GM20431 (cell line): Measurements from ENCODE around the gene HEPHL1.

ENCODE experiments used
- in situ Hi-C: fragments of 300-500 bp; cut with MseI, MboI; formaldehyde crosslinking; loops from one replicate; pipeline ENCODE4 v1.15.0; 2020; ENCODE audit warnings: low sequenced_read_pairs; ENCODE audit not compliant: unreplicated experiment

The HEPHL1 gene

GRCh38 chr11:94127638-94128037, 106.5 kb downstream of the HEPHL1 start:
- in situ Hi-C loops: no loop called here

- in situ Hi-C loops: no loop called here
These were observed 107.2 kb downstream of the HEPHL1 start for GRCh38 chr11:94128291-94128745.

DNA sequence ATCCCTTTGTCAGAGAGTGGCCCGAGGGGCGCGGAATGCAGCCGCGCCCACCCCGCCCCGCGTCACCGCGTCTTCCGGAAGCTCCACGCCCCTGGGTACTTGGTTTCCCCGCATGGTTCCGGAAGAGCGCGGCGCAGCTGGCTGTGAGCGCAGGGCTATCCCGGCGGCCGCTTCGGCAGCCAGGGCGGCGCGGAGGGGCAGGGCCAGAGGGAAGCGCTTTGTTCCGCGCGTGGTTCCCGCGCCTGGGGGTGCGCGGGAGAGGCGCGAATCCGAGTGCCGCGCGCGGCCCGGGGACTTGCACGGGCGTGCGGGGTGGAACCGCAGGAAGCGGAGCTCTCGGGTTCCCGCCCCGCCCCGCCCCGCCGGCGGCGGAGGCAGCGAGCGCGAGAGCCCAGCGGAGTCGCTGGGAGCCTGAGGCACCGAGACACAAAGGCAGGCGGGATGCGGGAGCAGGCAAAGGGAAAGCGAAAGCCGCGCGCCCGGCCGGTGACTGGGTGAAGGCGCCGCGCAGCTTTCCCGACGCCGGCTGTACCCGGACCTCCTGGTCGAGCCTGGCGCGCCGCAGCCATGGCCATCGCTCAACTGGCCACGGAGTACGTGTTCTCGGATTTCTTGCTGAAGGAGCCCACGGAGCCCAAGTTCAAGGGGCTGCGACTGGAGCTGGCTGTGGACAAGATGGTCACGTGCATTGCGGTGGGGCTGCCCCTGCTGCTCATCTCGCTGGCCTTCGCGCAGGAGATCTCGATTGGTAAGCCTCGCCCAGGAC, 107.8 kb downstream of the HEPHL1 start, which contains the start of gene PANX1:
Gene PANX1, plus strand, starts transcription at position 96 of the 766 bp plus-strand sequence. Its CDS starts 472 bp downstream, at position 568.
- in situ Hi-C loops: no loop called here

DNA sequence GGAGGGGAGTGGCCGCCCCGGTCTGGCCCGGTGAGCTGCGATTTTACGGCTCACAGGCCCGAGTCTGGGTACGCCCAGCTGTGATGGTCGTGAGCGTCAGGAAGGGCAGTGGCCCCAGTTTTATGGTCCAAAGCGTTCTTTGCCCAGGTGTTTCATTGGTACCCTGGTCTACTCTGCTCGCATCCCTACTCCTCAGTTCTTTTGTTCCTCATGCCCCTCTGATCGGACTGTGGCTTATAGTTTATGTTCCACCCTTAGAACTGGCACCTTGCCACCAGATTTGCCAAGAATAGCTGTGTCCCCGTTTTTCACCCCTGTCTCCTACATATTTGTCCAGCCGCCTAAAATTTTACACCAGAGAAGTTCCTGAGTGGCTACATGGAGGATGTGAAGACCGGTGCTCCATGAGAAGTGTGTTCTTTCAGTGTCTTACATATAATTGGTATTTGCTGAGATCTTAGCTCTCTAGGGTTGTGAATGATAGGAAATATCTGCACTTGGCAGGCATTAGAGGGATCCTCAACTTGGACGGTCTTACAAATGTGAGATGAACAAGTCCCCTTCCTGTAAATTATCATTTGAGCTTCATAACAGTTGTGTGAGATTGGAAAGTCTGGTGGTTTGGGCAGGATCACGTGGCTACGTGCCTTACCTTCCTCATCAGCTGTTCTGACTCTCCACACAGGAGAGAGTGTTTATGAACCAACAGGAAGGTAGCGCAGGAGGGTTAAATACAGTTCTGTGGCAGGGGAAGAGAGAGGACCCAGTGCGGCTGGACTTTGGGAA, 108.6 kb downstream of the HEPHL1 start:
- in situ Hi-C loops: no loop called here

GRCh38 chr11:94130298-94131046, 109.3 kb downstream of the HEPHL1 start:
- in situ Hi-C loops: no loop called here

DNA sequence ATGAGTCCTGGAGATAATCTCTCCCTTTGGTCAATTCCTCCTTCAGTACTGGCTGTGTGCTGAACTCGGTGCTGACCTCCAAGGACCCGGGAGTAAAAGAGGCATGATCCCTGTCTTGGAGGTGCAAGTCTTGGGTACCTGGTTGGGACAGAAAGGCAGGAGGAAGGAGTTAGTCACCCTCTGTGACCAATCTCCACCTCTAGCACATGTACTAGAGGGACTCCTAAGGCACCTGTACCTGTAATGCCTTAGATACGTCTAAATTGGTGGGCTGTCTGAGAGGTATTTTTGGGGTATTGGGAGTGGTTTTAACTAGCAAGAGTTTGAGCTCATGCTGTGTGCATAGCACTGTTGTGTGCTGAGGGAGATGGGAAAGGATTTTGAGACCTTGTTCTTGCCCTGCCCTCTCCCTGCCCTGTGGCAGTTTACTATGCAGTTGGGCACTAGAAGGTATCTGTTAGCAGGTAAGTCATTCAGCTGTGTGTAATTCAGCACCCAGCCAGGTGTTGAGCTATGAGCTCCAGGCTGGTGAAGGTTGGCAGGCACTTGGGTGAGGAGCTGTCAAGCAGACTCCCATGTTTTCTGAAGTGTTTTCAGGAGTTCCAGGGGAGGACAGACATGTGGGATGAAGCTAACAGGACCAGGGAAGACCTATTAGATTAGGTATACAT, 110.0 kb downstream of the HEPHL1 start:
- in situ Hi-C loops: no loop called here

DNA sequence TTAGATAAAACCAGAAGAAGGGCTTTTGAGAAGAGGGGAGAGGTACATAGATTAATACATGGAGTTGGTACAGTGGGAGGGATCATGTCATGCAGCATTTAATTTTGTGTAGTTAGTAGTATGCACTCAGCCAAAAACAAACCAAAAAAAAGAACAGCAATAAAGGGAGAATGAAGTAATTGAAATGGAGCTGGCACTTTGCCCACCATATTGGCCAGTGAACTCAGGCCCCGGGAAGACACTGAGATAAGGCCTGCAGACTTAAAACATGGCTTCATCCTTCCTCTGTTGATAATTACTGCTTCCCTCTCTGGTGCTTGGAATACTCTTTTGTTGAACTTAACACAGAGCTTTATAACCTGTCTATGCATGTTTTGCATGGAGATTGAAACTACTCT, 110.6 kb downstream of the HEPHL1 start:
- in situ Hi-C loops: no loop called here

DNA sequence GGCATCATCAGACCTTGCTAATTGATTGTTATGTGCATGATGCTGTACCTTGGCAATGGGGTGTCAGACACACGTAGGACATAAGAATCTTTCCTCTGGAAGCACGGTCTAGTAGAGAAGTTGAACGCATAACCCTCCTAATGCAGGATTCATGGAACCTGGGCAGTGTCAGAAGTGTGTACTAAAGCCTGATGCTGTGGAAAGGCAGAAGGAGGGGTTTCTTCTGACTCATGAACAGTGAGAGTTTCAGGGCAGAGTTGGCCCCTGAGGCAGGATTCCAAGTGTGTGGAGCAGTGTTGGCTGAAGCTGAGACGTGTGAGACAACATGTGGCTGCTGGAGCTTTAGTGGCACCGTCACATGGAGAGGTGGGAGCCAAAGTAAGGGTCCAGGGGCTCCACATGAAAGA, 111.0 kb downstream of the HEPHL1 start:
- in situ Hi-C loops: no loop called here

GRCh38 chr11:94132823-94133408, 111.8 kb downstream of the HEPHL1 start:
- in situ Hi-C loops: no loop called here

DNA sequence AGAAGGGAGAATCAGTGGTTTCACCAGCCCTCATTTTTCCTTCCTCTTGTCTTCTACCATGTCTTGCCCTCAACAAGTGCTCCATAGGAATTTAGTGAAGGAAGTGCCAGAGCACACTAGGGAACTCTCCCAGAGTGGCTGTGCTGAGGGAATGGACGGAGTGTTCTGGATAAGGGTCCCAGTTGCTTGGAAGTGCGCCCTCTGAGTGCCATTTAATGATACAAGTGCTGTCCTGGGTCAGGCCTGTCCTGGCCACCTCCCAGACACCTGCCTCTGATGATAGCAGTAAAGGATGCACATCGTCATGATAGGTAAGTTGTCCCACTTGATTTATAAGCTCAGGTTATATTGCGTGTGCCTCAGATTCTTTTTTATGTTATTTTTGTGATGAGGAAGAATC, 112.6 kb downstream of the HEPHL1 start:
- in situ Hi-C loops: no loop called here

DNA sequence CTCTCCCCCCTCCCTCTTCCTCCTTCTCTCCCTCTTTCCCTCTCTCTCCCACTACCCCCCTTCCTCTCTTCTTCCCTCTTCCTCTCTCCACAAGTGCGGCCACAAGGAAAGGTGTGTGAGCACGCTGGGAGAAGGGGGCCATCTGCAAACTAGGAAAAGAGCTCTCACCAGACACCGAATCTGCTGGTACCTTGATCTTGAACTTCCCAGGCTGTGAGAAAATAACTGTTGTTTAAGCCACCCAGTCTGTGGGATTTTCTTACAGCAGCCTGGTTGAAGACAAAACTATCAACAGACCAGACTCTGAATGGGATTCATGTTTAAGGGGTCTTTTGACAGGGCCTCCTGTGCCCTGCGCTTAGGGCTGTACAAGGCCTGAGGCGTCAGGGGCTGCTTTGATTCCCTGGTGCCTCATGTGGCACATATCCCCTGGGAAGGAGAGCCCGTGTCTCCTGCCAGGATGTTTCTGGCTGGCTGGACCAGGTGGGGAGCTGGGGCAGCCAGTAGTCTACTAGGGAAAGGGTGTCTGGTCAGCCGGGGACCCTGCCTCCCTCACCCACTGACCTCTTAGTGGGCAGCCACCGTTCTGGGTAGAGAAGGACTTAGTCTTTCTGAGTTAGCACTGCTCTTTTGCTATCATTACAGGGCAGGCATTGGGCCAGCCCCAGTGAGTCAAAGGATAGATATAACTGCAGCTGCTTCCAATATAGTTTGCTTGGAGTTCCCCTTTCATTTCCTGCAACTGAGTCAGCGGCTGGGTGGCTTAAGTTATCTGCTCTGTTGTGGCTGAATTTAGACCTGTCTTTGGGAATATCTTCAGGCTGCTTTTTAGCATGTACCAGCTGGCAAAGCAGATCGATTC, 113.7 kb downstream of the HEPHL1 start:
- in situ Hi-C loops: no loop called here

GRCh38 chr11:94139416-94139815, 118.3 kb downstream of the HEPHL1 start:
- in situ Hi-C loops: no loop called here

DNA sequence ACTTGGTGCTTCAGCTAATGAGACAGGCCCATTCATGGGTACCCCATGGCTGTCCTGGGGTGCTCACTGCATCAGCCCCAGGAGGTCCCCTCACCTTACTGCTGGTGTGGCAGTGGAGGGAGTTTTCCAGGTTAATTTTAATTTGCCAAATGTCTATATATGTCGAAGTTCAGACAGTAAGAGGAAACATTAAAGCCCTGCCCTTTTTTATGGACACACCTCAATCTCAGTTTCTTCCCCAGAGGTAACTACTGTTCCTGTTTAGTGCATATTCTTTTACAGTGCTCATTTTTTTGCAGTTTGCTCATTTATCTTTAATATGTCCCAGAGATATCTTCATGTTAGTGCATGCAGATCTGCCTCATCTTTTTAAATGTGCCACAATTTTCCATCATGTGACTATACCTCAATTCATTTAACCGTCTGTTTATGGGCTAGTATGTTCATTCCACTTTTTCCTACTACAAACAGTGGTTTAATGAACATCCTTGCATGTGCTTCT, 119.1 kb downstream of the HEPHL1 start:
- in situ Hi-C loops: no loop called here

DNA sequence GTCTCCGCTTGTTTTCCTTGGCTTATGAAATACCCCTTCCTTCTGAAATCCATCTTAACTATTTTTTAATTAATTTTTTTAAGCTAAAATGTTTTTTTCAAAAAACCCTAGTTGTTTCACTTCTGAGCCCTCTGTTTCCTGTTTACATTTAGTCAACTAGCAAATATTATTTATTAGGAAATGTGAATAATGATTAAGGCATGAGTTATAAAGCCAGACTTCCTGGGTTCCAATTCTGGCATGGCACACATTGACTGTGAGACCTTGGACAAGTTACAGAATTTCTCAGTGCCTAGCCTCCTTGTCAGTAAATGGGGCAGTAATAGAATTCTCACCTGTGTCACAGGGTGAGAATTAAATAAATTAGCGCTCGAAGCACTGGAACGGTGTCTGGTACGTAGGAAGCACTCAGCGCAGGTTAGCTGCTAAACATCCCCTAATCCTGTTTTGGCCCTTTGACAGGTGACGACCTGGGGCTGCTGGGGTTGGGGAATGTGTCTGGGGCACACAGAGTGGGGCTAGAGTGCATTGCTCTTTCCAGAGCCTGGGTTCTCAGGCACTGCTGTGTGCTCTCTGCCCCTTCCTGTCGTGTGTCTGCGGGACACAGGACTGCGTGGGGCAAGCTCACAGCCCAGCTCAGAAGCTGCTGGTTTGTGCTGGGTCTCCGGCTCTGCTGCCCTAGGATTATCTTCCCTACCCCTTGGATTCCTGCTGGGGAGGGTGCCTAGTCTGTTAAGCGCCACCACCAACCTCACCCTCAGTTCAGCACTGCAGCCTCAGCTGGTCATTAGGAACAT, 120.6 kb downstream of the HEPHL1 start:
- in situ Hi-C loops: no loop called here

GRCh38 chr11:94142308-94143281, 121.4 kb downstream of the HEPHL1 start:
- in situ Hi-C loops: no loop called here

DNA sequence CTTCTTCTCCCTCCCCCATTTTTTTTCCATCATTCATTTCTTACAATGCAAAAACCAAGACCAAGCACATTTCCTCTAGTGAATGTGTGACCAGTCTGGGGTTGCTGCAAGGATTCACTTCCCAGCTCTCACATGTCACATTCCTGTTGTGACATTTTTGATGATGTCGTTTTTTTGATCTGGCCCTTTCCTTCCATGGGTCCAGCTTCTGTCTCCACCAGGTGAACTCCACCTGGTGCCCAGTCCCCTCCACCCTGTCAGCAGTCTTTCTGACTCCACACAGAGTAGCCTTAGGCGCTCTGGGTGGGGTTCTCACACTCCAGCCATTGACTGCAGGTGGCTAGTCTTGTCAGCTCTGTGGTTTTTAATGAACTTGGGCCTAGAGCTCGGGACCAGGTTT, 123.1 kb downstream of the HEPHL1 start:
- in situ Hi-C loops: no loop called here

DNA sequence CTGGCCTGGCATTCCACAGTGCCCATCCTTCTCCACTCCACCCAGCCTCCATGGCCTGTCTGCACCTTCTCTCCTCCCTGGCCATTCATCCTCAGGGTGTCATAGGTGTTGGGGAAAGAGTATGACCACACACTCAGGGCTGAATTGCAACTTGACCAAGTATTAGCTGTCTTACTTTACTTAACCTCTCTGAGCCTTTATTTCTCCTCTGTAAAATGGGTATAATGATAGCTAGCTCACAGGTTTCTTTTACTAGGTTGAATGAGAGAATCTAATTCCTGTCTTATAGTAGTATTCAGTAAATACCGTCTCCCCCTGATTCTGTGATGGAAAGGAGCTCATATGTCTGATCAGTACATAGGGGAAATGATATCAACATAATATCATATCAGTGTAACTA, 123.5 kb downstream of the HEPHL1 start:
- in situ Hi-C loops: no loop called here
